CD4-positive, alpha-beta T cell treated with Interleukin-15 for 4 hours (primary cell): ENCODE results near the gene BPI.
"Not testable (repeated sequence)": the region's sequence is repeated elsewhere in the genome, so short reads cannot be mapped to it uniquely, and the experiment has no call there.

Source experiments
- DNase-seq: peaks from one replicate; pipeline ENCODE4 v3.0.0-alpha.2; 2020; ENCODE audit warnings: low spot score

Gene BPI

GRCh38 chr20:38363004-38363747, 59.2 kb downstream of the BPI start:
- no peak for DNase-seq

GRCh38 chr20:38369389-38369788, 65.4 kb downstream of the BPI start:
- no peak for DNase-seq

GRCh38 chr20:38372806-38373205, 68.8 kb downstream of the BPI start:
- DNase-seq = no peak

GRCh38 chr20:38373231-38373867, 69.4 kb downstream of the BPI start:
- DNase-seq = no peak

GRCh38 chr20:38373898-38374297, 69.9 kb downstream of the BPI start:
- DNase-seq = no peak

GRCh38 chr20:38377039-38377685, 73.2 kb downstream of the BPI start:
- DNase-seq = no peak

- not testable (repeated sequence) for DNase-seq
Measured at GRCh38 chr20:38377838-38378237, 73.9 kb downstream of the BPI start.

- no peak for DNase-seq
Measured at GRCh38 chr20:38383147-38383546, 79.2 kb downstream of the BPI start.

- DNase-seq = no peak
Measured at GRCh38 chr20:38386004-38386403, 82.0 kb downstream of the BPI start.

- no peak for DNase-seq
Measured at GRCh38 chr20:38386851-38387250, 82.9 kb downstream of the BPI start.
